Transverse colon (tissue), 4 donors: Measurements from ENCODE around the gene SLC26A4. TPM values are rescaled to one million over a fixed set of nuclear protein-coding genes. Genes with fewer than 3 reads are reported as not detected.

ENCODE experiments used
- DNase-seq: peaks from one replicate; pipeline ENCODE4 v3.0.0-alpha.2; 2019
- H3K27ac ChIP-seq, 4 donors: fragments of 200-600 bp; sonication (generic); 2 replicates each; pipeline ENCODE4 v1.5.1; 2016 to 2018; ENCODE audit warnings: inconsistent platforms in 4 of 4
- H3K27me3 ChIP-seq: fragments of 200-600 bp; sonication (generic); 2 replicates; pipeline ENCODE4 v1.5.1; 2017; ENCODE audit warnings: inconsistent platforms
- H3K36me3 ChIP-seq, 4 donors: fragments of 200-600 bp; sonication (generic); 2 replicates each; pipeline ENCODE4 v1.5.1; 2017 to 2019; ENCODE audit warnings: inconsistent platforms in 4 of 4
- H3K4me1 ChIP-seq, 4 donors: fragments of 200-600 bp; sonication (generic); 2 replicates each; pipeline ENCODE4 v1.5.1; 2017 to 2020; ENCODE audit warnings: inconsistent platforms in 4 of 4
- H3K4me3 ChIP-seq, 4 donors: fragments of 200-600 bp; sonication (generic); 1 replicate in 1 of 4; 2 replicates in 3 of 4; pipeline versions ENCODE4 v1.5.1 to v1.6.1; 2017 to 2019; ENCODE audit warnings: inconsistent platforms in 4 of 4
- H3K9me3 ChIP-seq, 2 donors: fragments of 200-600 bp; sonication (generic); 2 replicates each; pipeline ENCODE4 v1.5.1; 2017 to 2019; ENCODE audit warnings: inconsistent platforms in 2 of 2
- CTCF ChIP-seq, 5 experiments: fragments of 200-600 bp in 3 of 5; fragments of 450-650 bp in 2 of 5; sonication (generic) in 3 of 5; IDR thresholded peaks; 1 replicate in 2 of 5; 2 replicates in 3 of 5; pipeline ENCODE4 v1.5.1; 2016 to 2017; ENCODE audit warnings: antibody characterized with exemption in 5 of 5, inconsistent platforms in 3 of 5, mild to moderate bottlenecking in 2 of 5, moderate library complexity in 1 of 5
- EP300 ChIP-seq: sonication (generic); formaldehyde crosslinking; IDR thresholded peaks from one replicate; pipeline ENCODE4 v1.6.1; 2017; ENCODE audit warnings: antibody characterized with exemption, low read depth
- POLR2A ChIP-seq: fragments of 450-650 bp; IDR thresholded peaks from one replicate; pipeline ENCODE4 v1.6.1; 2016; ENCODE audit warnings: antibody characterized with exemption, mild to moderate bottlenecking, moderate library complexity
- POLR2AphosphoS5 ChIP-seq, 3 donors: sonication (generic); formaldehyde crosslinking; IDR thresholded peaks; one replicate each; pipeline ENCODE4 v1.6.1; 2016; ENCODE audit warnings: antibody characterized with exemption in 3 of 3
- WGBS, 2 donors: methylation state at CpG; one replicate each; pipeline ENCODE4 v1.1.5; 2018; ENCODE audit warnings: low coverage in 1 of 2; 5-methylcytosine and 5-hydroxymethylcytosine counted together
- in situ Hi-C, 4 donors: fragments of 200-750 bp; cut with MboI; loops; one replicate each; pipeline versions ENCODE4 v1.15.0 to v1.15.1; 2017; ENCODE audit warnings: low sequenced_read_pairs in 3 of 4, low pct_ligation_motif_present in 1 of 4, low pct_unique_long_range_greater_than_20kb in 1 of 4
- intact Hi-C: fragments of 100-400 bp; cut with DNase I; formaldehyde crosslinking; loops from one replicate; pipeline ENCODE4 v1.15.1; 2023; ENCODE audit warnings: low total_unique reads
- total RNA-seq, 4 donors: library from RNA; depleted of rRNA; stranded (reverse); fragments of >200 nt; gene quantifications; one replicate each; pipeline ENCODE4 v1.1.0, GENCODE V29; 2016

The SLC26A4 gene
- total RNA-seq, 4 donors from 2014 or later: 0.16 to 0.41 TPM; not detected in 2

GRCh38 chr7:107694386-107694785 is 33.8 kb downstream of the SLC26A4 start:
- no peaks in the 10 kb centered on the region for H3K9me3 ChIP-seq
- H3K4me3 ChIP-seq: no peak overlapping the region
- intact Hi-C loops (no loop called here), in situ Hi-C loops (no loop called here)
- H3K36me3 ChIP-seq: no peaks in the 10 kb centered on the region
- no peaks in the 10 kb centered on the region for H3K4me1 ChIP-seq
- 40 to 47% methylated on average over 1 to 5 of the region's 5 CpGs for WGBS, 2 donors
- no peak for DNase-seq
- no peak overlapping the region for H3K27ac ChIP-seq
- TF ChIP-seq POLR2A: no peak
- TF ChIP-seq CTCF (IDR thresholded peaks at IDR 0.05): no peak
- no peak for TF ChIP-seq EP300
- TF ChIP-seq POLR2AphosphoS5 (IDR thresholded peaks at IDR 0.05): no peak
- no peaks in the 10 kb centered on the region for H3K27me3 ChIP-seq

GRCh38 chr7:107696330-107696946 is 35.8 kb downstream of the SLC26A4 start:
- in situ Hi-C loops: no loop called here
- no peaks in the 10 kb centered on the region for H3K27me3 ChIP-seq
- no peaks in the 10 kb centered on the region for H3K9me3 ChIP-seq
- 83% methylated on average over 4 of the region's 4 CpGs; no CpG with 5 or more reads in 1 of the 2 donors for WGBS, 2 donors
- intact Hi-C loops: no loop called here
- no peak for DNase-seq
- H3K27ac ChIP-seq: no peak overlapping the region
- H3K4me3 ChIP-seq: no peak overlapping the region
- no peaks in the 10 kb centered on the region for H3K36me3 ChIP-seq
- TF ChIP-seq CTCF (IDR thresholded peaks at IDR 0.05): no peak
- no peak for TF ChIP-seq POLR2A
- no peak for TF ChIP-seq POLR2AphosphoS5 (IDR thresholded peaks at IDR 0.05)
- TF ChIP-seq EP300: no peak
- no peaks in the 10 kb centered on the region for H3K4me1 ChIP-seq

GRCh38 chr7:107697321-107698049 is 36.9 kb downstream of the SLC26A4 start:
- H3K9me3 ChIP-seq: no peaks in the 10 kb centered on the region
- intact Hi-C loops: no loop called here
- no peak overlapping the region for H3K27ac ChIP-seq
- TF ChIP-seq POLR2A: no peak
- DNase-seq: no peak
- 90 to 93% methylated on average over 3 to 7 of the region's 7 CpGs for WGBS, 2 donors
- in situ Hi-C loops: no loop called here
- no peaks in the 10 kb centered on the region for H3K27me3 ChIP-seq
- H3K36me3 ChIP-seq: no peaks in the 10 kb centered on the region
- H3K4me1 ChIP-seq: no peaks in the 10 kb centered on the region
- H3K4me3 ChIP-seq: no peak overlapping the region

GRCh38 chr7:107700570-107700969 is 39.9 kb downstream of the SLC26A4 start:
- no peak overlapping the region for H3K4me3 ChIP-seq
- H3K9me3 ChIP-seq: no peaks in the 10 kb centered on the region
- H3K4me1 ChIP-seq: no peaks in the 10 kb centered on the region
- in situ Hi-C loops: no loop called here
- H3K27ac ChIP-seq: no peak overlapping the region
- no peak for DNase-seq
- no peaks in the 10 kb centered on the region for H3K27me3 ChIP-seq
- no peak for TF ChIP-seq EP300
- no peak for TF ChIP-seq CTCF (IDR thresholded peaks at IDR 0.05)
- TF ChIP-seq POLR2AphosphoS5 (IDR thresholded peaks at IDR 0.05): no peak
- no peak for TF ChIP-seq POLR2A
- no peaks in the 10 kb centered on the region for H3K36me3 ChIP-seq
- intact Hi-C loops: no loop called here
